PC-3 (cell line): ENCODE data around the gene PTPRN2.

Source experiments
- EZH2 ChIP-seq: fragments of 300-600 bp; sonication (generic); IDR thresholded peaks from one replicate; pipeline ENCODE4 v1.6.1; 2017; ENCODE audit warnings: antibody characterized with exemption, mild to moderate bottlenecking, low read length; ENCODE audit not compliant: unreplicated experiment
- EZH2phosphoT487 ChIP-seq: fragments of 300-600 bp; sonication (generic); IDR thresholded peaks from 2 replicates; pipeline ENCODE4 v1.6.1; 2018; ENCODE audit warnings: mild to moderate bottlenecking, antibody characterized with exemption, low read length, borderline replicate concordance
- TF ChIP-seq, protein P1 (sequence below): fragments of 300-600 bp; sonication (generic); conservative IDR thresholded peaks from 2 replicates; pipeline ENCODE4 v1.5.1; 2017; ENCODE audit warnings: antibody characterized with exemption, low read depth, mild to moderate bottlenecking, low read length

GRCh38 chr7:158097453-158098124 lies 490.0 kb downstream of the PTPRN2 start:
- TF ChIP-seq, protein P1, sequence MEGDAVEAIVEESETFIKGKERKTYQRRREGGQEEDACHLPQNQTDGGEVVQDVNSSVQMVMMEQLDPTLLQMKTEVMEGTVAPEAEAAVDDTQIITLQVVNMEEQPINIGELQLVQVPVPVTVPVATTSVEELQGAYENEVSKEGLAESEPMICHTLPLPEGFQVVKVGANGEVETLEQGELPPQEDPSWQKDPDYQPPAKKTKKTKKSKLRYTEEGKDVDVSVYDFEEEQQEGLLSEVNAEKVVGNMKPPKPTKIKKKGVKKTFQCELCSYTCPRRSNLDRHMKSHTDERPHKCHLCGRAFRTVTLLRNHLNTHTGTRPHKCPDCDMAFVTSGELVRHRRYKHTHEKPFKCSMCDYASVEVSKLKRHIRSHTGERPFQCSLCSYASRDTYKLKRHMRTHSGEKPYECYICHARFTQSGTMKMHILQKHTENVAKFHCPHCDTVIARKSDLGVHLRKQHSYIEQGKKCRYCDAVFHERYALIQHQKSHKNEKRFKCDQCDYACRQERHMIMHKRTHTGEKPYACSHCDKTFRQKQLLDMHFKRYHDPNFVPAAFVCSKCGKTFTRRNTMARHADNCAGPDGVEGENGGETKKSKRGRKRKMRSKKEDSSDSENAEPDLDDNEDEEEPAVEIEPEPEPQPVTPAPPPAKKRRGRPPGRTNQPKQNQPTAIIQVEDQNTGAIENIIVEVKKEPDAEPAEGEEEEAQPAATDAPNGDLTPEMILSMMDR: no peak
- TF ChIP-seq EZH2: no peak
- no peak for TF ChIP-seq EZH2phosphoT487
